SK-N-SH (cell line): Measurements from ENCODE around the gene ACOT12. TPM values are rescaled to one million over a fixed set of nuclear protein-coding genes. Genes with fewer than 3 reads are reported as not detected.

Experiments
- CTCF ChIA-PET: fragments of 300-600, 350-600 bp; formaldehyde crosslinking; extraction: SDS; loops from one replicate; lab custom pipeline; 2021; lab: Yijun Ruan, JAX
- POLR2A ChIA-PET: fragments of 350-600 bp; sonication (Branson Sonifier 250); formaldehyde crosslinking; extraction: SDS; loops from one replicate; lab custom pipeline; 2020; ENCODE audit warnings: antibody characterized with exemption, inconsistent platforms; lab: Yijun Ruan, JAX
- DNase-seq: peaks from one replicate; pipeline ENCODE4 v3.0.0; 2012
- H2AFZ ChIP-seq: fragments of 200-600 bp; sonication (generic); 2 replicates; pipeline ENCODE4 v1.8.1; 2016; ENCODE audit warnings: antibody characterized with exemption, mild to moderate bottlenecking, low read depth
- H3F3A ChIP-seq: fragments of 200-600 bp; sonication (generic); replicated peaks from 2 replicates; pipeline ENCODE3; 2016; ENCODE audit warnings: antibody characterized with exemption, mild to moderate bottlenecking; ENCODE audit not compliant: insufficient read depth
- H3K27ac ChIP-seq, 2 experiments: fragments of 200-500 bp in 1 of 2; fragments of 200-600 bp in 1 of 2; sonication (Bioruptor generic) in 1 of 2; sonication (generic), shearing (Covaris generic) in 1 of 2; 2 replicates each; pipeline versions ENCODE4 v1.5.1 to v1.6.1; 2014 to 2016; ENCODE audit warnings: low read depth in 2 of 2, inconsistent platforms in 1 of 2, low read length in 1 of 2, mild to moderate bottlenecking in 1 of 2, mixed read lengths in 1 of 2
- H3K27me3 ChIP-seq: fragments of 200-600 bp; sonication (generic), shearing (Covaris generic); 2 replicates; pipeline ENCODE4 v1.6.1; 2016; ENCODE audit warnings: mixed run types; ENCODE audit not compliant: insufficient read depth
- H3K36me3 ChIP-seq, 2 experiments: fragments of 200-500 bp in 1 of 2; fragments of 200-600 bp in 1 of 2; sonication (Bioruptor generic) in 1 of 2; sonication (generic) in 1 of 2; replicated peaks in 1 of 2; 2 replicates each; pipeline versions ENCODE3 to v1.5.1; 2014 to 2016; ENCODE audit warnings: low read length in 1 of 2, mild to moderate bottlenecking in 1 of 2; ENCODE audit not compliant: insufficient read depth in 2 of 2, control insufficient read depth in 1 of 2
- H3K4me1 ChIP-seq, 2 experiments: fragments of 200-500 bp in 1 of 2; fragments of 200-600 bp in 1 of 2; sonication (Bioruptor generic) in 1 of 2; sonication (generic), shearing (Covaris generic) in 1 of 2; 2 replicates each; pipeline versions ENCODE4 v1.5.1 to v1.6.1; 2014 to 2016; ENCODE audit warnings: low read depth in 1 of 2, low read length in 1 of 2, mixed run types in 1 of 2; ENCODE audit not compliant: insufficient read depth in 2 of 2, control insufficient read depth in 1 of 2
- H3K4me2 ChIP-seq: fragments of 200-600 bp; sonication (generic), shearing (Covaris generic); 2 replicates; pipeline ENCODE4 v1.6.1; 2017; ENCODE audit warnings: mixed run types
- H3K4me3 ChIP-seq, 2 experiments: fragments of 200-500 bp in 1 of 2; fragments of 200-600 bp in 1 of 2; sonication (Bioruptor generic) in 1 of 2; sonication (generic), shearing (Covaris generic) in 1 of 2; 2 replicates each; pipeline versions ENCODE4 v1.5.1 to v1.8.1; 2014 to 2016; ENCODE audit warnings: low read depth in 2 of 2, inconsistent platforms in 1 of 2, low read length in 1 of 2, mild to moderate bottlenecking in 1 of 2, mixed read lengths in 1 of 2, moderate library complexity in 1 of 2
- H3K79me2 ChIP-seq: fragments of 200-600 bp; sonication (generic); 2 replicates; pipeline ENCODE4 v1.8.1; 2017; ENCODE audit warnings: mild to moderate bottlenecking; ENCODE audit not compliant: insufficient read depth
- H3K9ac ChIP-seq: fragments of 200-600 bp; sonication (generic); 2 replicates; pipeline ENCODE4 v1.6.1; 2017; ENCODE audit warnings: mixed run types
- H3K9me2 ChIP-seq: fragments of 200-600 bp; sonication (generic); 2 replicates; pipeline ENCODE4 v1.6.1; 2017; ENCODE audit warnings: mixed run types
- H3K9me3 ChIP-seq: fragments of 200-600 bp; sonication (generic); 2 replicates; pipeline ENCODE4 v1.6.1; 2017; ENCODE audit warnings: mixed run types, mild to moderate bottlenecking, moderate library complexity
- H4K20me1 ChIP-seq: fragments of 200-600 bp; sonication (generic); 2 replicates; pipeline ENCODE4 v1.6.1; 2017; ENCODE audit warnings: mild to moderate bottlenecking, mixed run types; ENCODE audit not compliant: insufficient read depth
- CHD2 ChIP-seq: fragments of 150-350 bp; IDR thresholded peaks from 2 replicates; pipeline ENCODE4 v1.6.1; 2018; ENCODE audit warnings: low read length; ENCODE audit not compliant: partially characterized antibody
- ELF1 ChIP-seq: IDR thresholded peaks from 2 replicates; pipeline ENCODE4 v1.4.0; 2012
- EP300 ChIP-seq, 2 experiments: IDR thresholded peaks; 2 replicates each; pipeline versions ENCODE4 v1.4.0 to v1.6.1; 2012; ENCODE audit warnings: borderline replicate concordance in 1 of 2, low read depth in 1 of 2, low read length in 1 of 2
- EZH2phosphoT487 ChIP-seq: fragments of 200-600 bp; sonication (generic); IDR thresholded peaks from 2 replicates; pipeline ENCODE4 v1.6.1; 2017; ENCODE audit warnings: low read depth, mixed run types, mild to moderate bottlenecking, antibody characterized with exemption, moderate library complexity, borderline replicate concordance
- FOXJ3 ChIP-seq: sonication (generic); formaldehyde crosslinking; IDR thresholded peaks from 2 replicates; pipeline ENCODE4 v1.5.1; 2020; ENCODE audit warnings: mild to moderate bottlenecking, missing genetic modification reagents
- GATA2 ChIP-seq: sonication (generic); formaldehyde crosslinking; IDR thresholded peaks from 2 replicates; pipeline ENCODE4 v1.5.0; 2020; ENCODE audit warnings: mild to moderate bottlenecking, missing genetic modification reagents
- JUND ChIP-seq: IDR thresholded peaks from 2 replicates; pipeline ENCODE4 v1.4.0; 2012
- MXI1 ChIP-seq: IDR thresholded peaks from 2 replicates; pipeline ENCODE4 v1.6.1; 2012; ENCODE audit warnings: mild to moderate bottlenecking, low read depth, low read length, improper control_type of control experiment
- NRF1 ChIP-seq: IDR thresholded peaks from 2 replicates; pipeline ENCODE4 v1.6.1; 2012; ENCODE audit warnings: low read depth, mild to moderate bottlenecking, low read length
- RAD21 ChIP-seq: IDR thresholded peaks from 2 replicates; pipeline ENCODE4 v1.6.1; 2012; ENCODE audit warnings: mild to moderate bottlenecking, low read length
- RCOR1 ChIP-seq: fragments of 150-350 bp; IDR thresholded peaks from 2 replicates; pipeline ENCODE4 v1.6.1; 2017; ENCODE audit warnings: antibody characterized with exemption, low read length
- RXRA ChIP-seq: IDR thresholded peaks from 2 replicates; pipeline ENCODE4 v1.4.0; 2012; ENCODE audit warnings: low read depth, mild to moderate bottlenecking, borderline replicate concordance
- SIN3A ChIP-seq: IDR thresholded peaks from 2 replicates; pipeline ENCODE4 v1.6.1; 2012; ENCODE audit warnings: low read depth, mild to moderate bottlenecking, low read length, moderate library complexity, borderline replicate concordance
- TCF12 ChIP-seq: IDR thresholded peaks from 2 replicates; pipeline ENCODE4 v1.4.0; 2012
- YY1 ChIP-seq: IDR thresholded peaks from 2 replicates; pipeline ENCODE4 v1.4.0; 2012; ENCODE audit warnings: low read depth, mild to moderate bottlenecking
- WGBS: methylation state at CpG from one replicate; pipeline ENCODE4 v1.1.6; 2017; ENCODE audit warnings: low lambda C conversion rate; 5-methylcytosine and 5-hydroxymethylcytosine counted together
- polyA plus RNA-seq, 3 experiments: library from polyadenylated mRNA; depleted of rRNA; stranded (reverse); fragments of >200 nt; gene quantifications; 2 replicates each; pipeline ENCODE4 v1.2.3, GENCODE V29; 2012
- TF ChIP-seq, protein P1 (sequence below): fragments of 150-350 bp; IDR thresholded peaks from 2 replicates; pipeline ENCODE4 v1.6.1; 2017; ENCODE audit warnings: antibody characterized with exemption, low read length, low read depth, borderline replicate concordance
- TF ChIP-seq, protein P2 (sequence below): fragments of 150-350 bp; IDR thresholded peaks from 2 replicates; pipeline ENCODE4 v1.6.1; 2016; ENCODE audit warnings: mild to moderate bottlenecking, low read depth, low read length
- TF ChIP-seq, protein P3 (sequence below): IDR thresholded peaks from 2 replicates; pipeline ENCODE4; 2012
- TF ChIP-seq, protein P4 (sequence below): IDR thresholded peaks from 2 replicates; pipeline ENCODE4 v1.4.0; 2012; ENCODE audit warnings: low read depth

The ACOT12 gene
- polyA plus RNA-seq, 1 of the 3 experiments (the other 2 are of a cell fraction): 0.07 TPM

DNA sequence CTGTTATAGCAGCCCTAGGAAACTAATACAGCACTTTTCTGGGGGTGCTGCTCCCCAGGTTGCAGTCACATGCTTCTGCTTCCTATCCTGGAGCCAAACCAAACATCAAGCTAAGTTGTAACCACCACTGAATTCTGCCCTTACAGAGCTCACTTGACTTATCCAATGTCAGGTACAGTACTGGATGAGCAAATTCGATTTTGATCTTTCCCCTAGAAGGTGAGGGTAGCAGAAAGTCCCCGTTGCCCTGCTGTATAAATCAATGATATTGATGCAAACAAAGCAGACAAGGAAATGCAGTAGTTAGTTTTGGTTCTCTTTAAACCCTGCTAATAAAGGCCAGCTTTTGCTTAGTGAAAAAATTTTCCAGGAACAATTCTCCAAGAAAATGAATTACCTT is 56.1 kb downstream of the ACOT12 start (continued):
- no peak for TF ChIP-seq RCOR1
- TF ChIP-seq EP300 (IDR thresholded peaks at IDR 0.05; ENCODE audit: borderline replicate concordance in 1 of 2, low read depth in 1 of 2, low read length in 1 of 2): no peak
- TF ChIP-seq, protein P1, sequence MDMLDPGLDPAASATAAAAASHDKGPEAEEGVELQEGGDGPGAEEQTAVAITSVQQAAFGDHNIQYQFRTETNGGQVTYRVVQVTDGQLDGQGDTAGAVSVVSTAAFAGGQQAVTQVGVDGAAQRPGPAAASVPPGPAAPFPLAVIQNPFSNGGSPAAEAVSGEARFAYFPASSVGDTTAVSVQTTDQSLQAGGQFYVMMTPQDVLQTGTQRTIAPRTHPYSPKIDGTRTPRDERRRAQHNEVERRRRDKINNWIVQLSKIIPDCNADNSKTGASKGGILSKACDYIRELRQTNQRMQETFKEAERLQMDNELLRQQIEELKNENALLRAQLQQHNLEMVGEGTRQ: no peak
- TF ChIP-seq, protein P2, sequence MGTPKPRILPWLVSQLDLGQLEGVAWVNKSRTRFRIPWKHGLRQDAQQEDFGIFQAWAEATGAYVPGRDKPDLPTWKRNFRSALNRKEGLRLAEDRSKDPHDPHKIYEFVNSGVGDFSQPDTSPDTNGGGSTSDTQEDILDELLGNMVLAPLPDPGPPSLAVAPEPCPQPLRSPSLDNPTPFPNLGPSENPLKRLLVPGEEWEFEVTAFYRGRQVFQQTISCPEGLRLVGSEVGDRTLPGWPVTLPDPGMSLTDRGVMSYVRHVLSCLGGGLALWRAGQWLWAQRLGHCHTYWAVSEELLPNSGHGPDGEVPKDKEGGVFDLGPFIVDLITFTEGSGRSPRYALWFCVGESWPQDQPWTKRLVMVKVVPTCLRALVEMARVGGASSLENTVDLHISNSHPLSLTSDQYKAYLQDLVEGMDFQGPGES: no peak
- no peak for TF ChIP-seq CHD2

DNA sequence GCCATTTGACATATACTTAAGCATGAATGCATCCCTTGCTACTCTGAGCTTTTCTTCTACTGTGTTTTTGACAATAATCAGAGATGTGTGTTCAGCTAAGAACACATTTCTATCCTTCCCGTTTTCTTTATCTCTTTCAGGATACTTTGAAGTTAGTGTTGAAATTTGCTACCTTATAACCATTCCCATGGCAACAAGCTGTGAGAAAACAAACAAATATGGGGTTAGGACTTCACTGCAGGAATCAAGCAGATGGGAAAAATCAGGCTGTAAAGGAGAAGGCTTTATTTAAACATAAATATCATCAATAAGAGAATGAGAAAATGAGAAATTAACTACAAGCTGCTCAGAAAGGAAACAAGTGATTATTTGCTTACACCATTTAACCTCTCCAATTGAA is 57.4 kb downstream of the ACOT12 start:
- ChIA-PET CTCF (interaction anchor here (1.0 kb wide), 1 partner anchor 923 kb away, joined by 3 read pairs; no protein-coding TSS in a partner anchor), POLR2A (no interaction called here)
- TF ChIP-seq SIN3A (no peak), RXRA (no peak), GATA2 (no peak), MXI1 (no peak), FOXJ3 (CRISPR knock-in tag) (no peak), TCF12 (no peak), ELF1 (no peak), EZH2phosphoT487 (no peak), EP300 (IDR thresholded peaks at IDR 0.05; ENCODE audit: borderline replicate concordance in 1 of 2, low read depth in 1 of 2, low read length in 1 of 2) (no peak), NRF1 (no peak), YY1 (no peak), JUND (no peak), RAD21 (no peak)
- TF ChIP-seq, protein P3, sequence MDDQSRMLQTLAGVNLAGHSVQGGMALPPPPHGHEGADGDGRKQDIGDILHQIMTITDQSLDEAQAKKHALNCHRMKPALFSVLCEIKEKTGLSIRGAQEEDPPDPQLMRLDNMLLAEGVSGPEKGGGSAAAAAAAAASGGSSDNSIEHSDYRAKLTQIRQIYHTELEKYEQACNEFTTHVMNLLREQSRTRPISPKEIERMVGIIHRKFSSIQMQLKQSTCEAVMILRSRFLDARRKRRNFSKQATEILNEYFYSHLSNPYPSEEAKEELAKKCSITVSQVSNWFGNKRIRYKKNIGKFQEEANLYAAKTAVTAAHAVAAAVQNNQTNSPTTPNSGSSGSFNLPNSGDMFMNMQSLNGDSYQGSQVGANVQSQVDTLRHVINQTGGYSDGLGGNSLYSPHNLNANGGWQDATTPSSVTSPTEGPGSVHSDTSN: no peak
- TF ChIP-seq, protein P4, sequence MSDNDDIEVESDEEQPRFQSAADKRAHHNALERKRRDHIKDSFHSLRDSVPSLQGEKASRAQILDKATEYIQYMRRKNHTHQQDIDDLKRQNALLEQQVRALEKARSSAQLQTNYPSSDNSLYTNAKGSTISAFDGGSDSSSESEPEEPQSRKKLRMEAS: no peak
- H3K4me1 ChIP-seq: no peaks in the 10 kb centered on the region; a peak in 1 of 4 replicates
- no peak overlapping the region for H2AFZ ChIP-seq
- no peaks in the 10 kb centered on the region for H3F3A ChIP-seq
- H3K79me2 ChIP-seq: no peaks in the 10 kb centered on the region
- H3K4me3 ChIP-seq: no peak overlapping the region
- no peak overlapping the region for H3K4me2 ChIP-seq
- H3K27ac ChIP-seq: no peak overlapping the region
- peaks cover 4% of the 10 kb centered on the region; the same call in 1 of the 2 replicates for H3K27me3 ChIP-seq
- no peaks in the 10 kb centered on the region for H3K9me3 ChIP-seq
- no peak for DNase-seq
- no peaks in the 10 kb centered on the region for H4K20me1 ChIP-seq
- 23% methylated on average over 1 of the region's 1 CpG for WGBS
- no peaks in the 10 kb centered on the region for H3K9me2 ChIP-seq
- no peaks in the 10 kb centered on the region for H3K36me3 ChIP-seq
- H3K9ac ChIP-seq: no peak overlapping the region
